Neural cell (in vitro differentiated cells): ENCODE results near the gene SGSH. TPM values are rescaled to one million over a fixed set of nuclear protein-coding genes. Genes with fewer than 3 reads are reported as not detected.

Experiments used
- H2AFZ ChIP-seq: fragments of 200-600, 300-800 bp; sonication (generic), shearing (Covaris generic); 2 replicates; pipeline ENCODE4 v1.6.0; 2014; ENCODE audit warnings: low read depth, mild to moderate bottlenecking, antibody characterized with exemption, low read length, moderate library complexity
- H3F3A ChIP-seq: fragments of 200-600 bp; shearing (Covaris generic); 2 replicates; pipeline ENCODE4 v1.6.1; 2016; ENCODE audit warnings: mild to moderate bottlenecking, moderate library complexity, mixed read lengths, antibody characterized with exemption, low read length; ENCODE audit not compliant: insufficient read depth, poor library complexity, severe bottlenecking
- H3K27ac ChIP-seq: fragments of 200-600, 300-800 bp; sonication (generic), shearing (Covaris generic); 2 replicates; pipeline ENCODE4 v1.5.1; 2014; ENCODE audit warnings: mild to moderate bottlenecking, low read length, moderate library complexity
- H3K27me3 ChIP-seq: fragments of 300-800, 200-600 bp; sonication (generic), shearing (Covaris generic); 2 replicates; pipeline ENCODE4 v1.6.0; 2014; ENCODE audit warnings: mild to moderate bottlenecking, low read depth, low read length, moderate library complexity; ENCODE audit not compliant: insufficient read depth
- H3K36me3 ChIP-seq: fragments of 300-800, 200-600 bp; sonication (generic), shearing (Covaris generic); 2 replicates; pipeline ENCODE4 v1.5.1; 2014; ENCODE audit warnings: mild to moderate bottlenecking, antibody characterized with exemption, low read length, moderate library complexity; ENCODE audit not compliant: insufficient read depth
- H3K4me2 ChIP-seq: fragments of 300-800, 200-600 bp; sonication (generic), shearing (Covaris generic); 2 replicates; pipeline ENCODE4 v1.6.0; 2014; ENCODE audit warnings: mild to moderate bottlenecking, low read length
- H3K4me3 ChIP-seq: fragments of 300-800, 200-600 bp; sonication (generic), shearing (Covaris generic); 2 replicates; pipeline ENCODE4 v1.5.1; 2014; ENCODE audit warnings: mild to moderate bottlenecking, low read length, moderate library complexity
- H3K79me2 ChIP-seq: fragments of 200-600 bp; shearing (Covaris generic); replicated peaks from 2 replicates; pipeline ENCODE4 v1.6.0; 2014; ENCODE audit warnings: mild to moderate bottlenecking, low read length, moderate library complexity; ENCODE audit not compliant: insufficient read depth
- H3K9ac ChIP-seq: fragments of 300-800, 200-600 bp; sonication (generic), shearing (Covaris generic); 2 replicates; pipeline ENCODE4 v1.6.1; 2016; ENCODE audit warnings: mild to moderate bottlenecking, low read length, mixed read lengths
- H3K9me2 ChIP-seq: fragments of 200-600 bp; shearing (Covaris generic); 2 replicates; pipeline ENCODE4 v1.6.1; 2016; ENCODE audit warnings: mild to moderate bottlenecking, low read length, mixed read lengths; ENCODE audit not compliant: insufficient read depth
- H3K9me3 ChIP-seq: fragments of 200-600, 300-800 bp; sonication (generic), shearing (Covaris generic); 2 replicates; pipeline ENCODE4 v1.6.1; 2016; ENCODE audit warnings: mild to moderate bottlenecking, mixed run types, low read length, moderate library complexity, mixed read lengths
- H4K20me1 ChIP-seq: fragments of 200-600 bp; shearing (Covaris generic); 2 replicates; pipeline ENCODE4 v1.6.1; 2016; ENCODE audit warnings: mild to moderate bottlenecking, mixed run types; ENCODE audit not compliant: insufficient read depth
- EP300 ChIP-seq: fragments of 450-650 bp; conservative IDR thresholded peaks from 2 replicates; pipeline ENCODE4 v1.6.1; 2014; ENCODE audit warnings: antibody characterized with exemption, mild to moderate bottlenecking, moderate library complexity; ENCODE audit not compliant: poor library complexity, severe bottlenecking
- EZH2 ChIP-seq: fragments of 200-600, 300-800 bp; shearing (Covaris generic), sonication (generic); IDR thresholded peaks from 2 replicates; pipeline ENCODE4 v1.6.1; 2014; ENCODE audit warnings: antibody characterized with exemption, low read length, borderline replicate concordance, mild to moderate bottlenecking; ENCODE audit not compliant: insufficient read depth, poor library complexity, severe bottlenecking
- MXI1 ChIP-seq: fragments of 450-650 bp; conservative IDR thresholded peaks from 2 replicates; pipeline ENCODE4 v1.6.1; 2014; ENCODE audit warnings: antibody characterized with exemption, mild to moderate bottlenecking; ENCODE audit not compliant: poor library complexity, severe bottlenecking
- POLR2AphosphoS5 ChIP-seq: IDR thresholded peaks from 2 replicates; pipeline ENCODE4 v1.6.1; 2012
- RAD21 ChIP-seq: fragments of 450-650 bp; conservative IDR thresholded peaks from 2 replicates; pipeline ENCODE4 v1.6.1; 2014; ENCODE audit warnings: antibody characterized with exemption, mild to moderate bottlenecking, moderate library complexity
- SMC3 ChIP-seq: fragments of 450-650 bp; conservative IDR thresholded peaks from 2 replicates; pipeline ENCODE4 v1.6.1; 2014; ENCODE audit warnings: antibody characterized with exemption, mild to moderate bottlenecking, moderate library complexity; ENCODE audit not compliant: poor library complexity
- TAF1 ChIP-seq: IDR thresholded peaks from 2 replicates; pipeline ENCODE4 v1.6.1; 2012; ENCODE audit warnings: low read depth
- polyA plus RNA-seq: library from polyadenylated mRNA; depleted of rRNA; stranded (reverse); fragments of >200 nt; gene quantifications from 2 replicates; pipeline ENCODE4 v1.2.3, GENCODE V29; 2014
- TF ChIP-seq, protein P1 (sequence below): fragments of 450-650 bp; IDR thresholded peaks from 2 replicates; pipeline ENCODE4 v1.5.1; 2014; ENCODE audit warnings: antibody characterized with exemption, mild to moderate bottlenecking, moderate library complexity; ENCODE audit not compliant: poor library complexity, severe bottlenecking
- TF ChIP-seq, protein P2 (sequence below): IDR thresholded peaks from 2 replicates; pipeline ENCODE4 v1.6.1; 2012; ENCODE audit warnings: borderline replicate concordance

Gene SGSH
- polyA plus RNA-seq, 1 donor from 2014 or later = 8.0 TPM

DNA sequence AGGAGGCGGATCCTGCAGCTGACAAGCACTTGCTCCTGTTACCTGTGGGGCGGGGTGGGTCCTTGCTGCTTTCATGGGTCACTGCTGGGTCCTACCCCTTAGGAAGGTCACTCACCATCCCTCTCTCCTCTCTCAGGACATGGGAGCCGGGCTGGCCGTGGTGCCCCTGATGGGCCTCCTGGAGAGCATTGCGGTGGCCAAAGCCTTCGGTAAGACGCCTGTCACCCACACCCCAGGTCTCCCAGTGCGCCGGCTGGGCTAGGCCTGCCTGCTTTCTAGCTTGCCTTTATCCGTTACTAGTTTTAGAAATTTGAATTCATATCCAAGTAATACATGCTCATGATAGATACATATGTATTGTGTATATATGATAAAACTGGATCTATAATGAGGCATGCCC, 17.3 kb upstream of the SGSH start:
- no peak overlapping the region for H2AFZ ChIP-seq
- no peaks in the 10 kb centered on the region for H3K36me3 ChIP-seq
- H3K9me2 ChIP-seq = no peaks in the 10 kb centered on the region
- no peaks in the 10 kb centered on the region for H3K27me3 ChIP-seq
- H4K20me1 ChIP-seq = no peaks in the 10 kb centered on the region
- H3K27ac ChIP-seq = no peak overlapping the region
- no peaks in the 10 kb centered on the region for H3F3A ChIP-seq
- no peak overlapping the region for H3K4me2 ChIP-seq
- TF ChIP-seq EP300 (no peak), TAF1 (no peak), POLR2AphosphoS5 (no peak), MXI1 (no peak), EZH2 (no peak), SMC3 (no peak), RAD21 (no peak)
- TF ChIP-seq, protein P1, sequence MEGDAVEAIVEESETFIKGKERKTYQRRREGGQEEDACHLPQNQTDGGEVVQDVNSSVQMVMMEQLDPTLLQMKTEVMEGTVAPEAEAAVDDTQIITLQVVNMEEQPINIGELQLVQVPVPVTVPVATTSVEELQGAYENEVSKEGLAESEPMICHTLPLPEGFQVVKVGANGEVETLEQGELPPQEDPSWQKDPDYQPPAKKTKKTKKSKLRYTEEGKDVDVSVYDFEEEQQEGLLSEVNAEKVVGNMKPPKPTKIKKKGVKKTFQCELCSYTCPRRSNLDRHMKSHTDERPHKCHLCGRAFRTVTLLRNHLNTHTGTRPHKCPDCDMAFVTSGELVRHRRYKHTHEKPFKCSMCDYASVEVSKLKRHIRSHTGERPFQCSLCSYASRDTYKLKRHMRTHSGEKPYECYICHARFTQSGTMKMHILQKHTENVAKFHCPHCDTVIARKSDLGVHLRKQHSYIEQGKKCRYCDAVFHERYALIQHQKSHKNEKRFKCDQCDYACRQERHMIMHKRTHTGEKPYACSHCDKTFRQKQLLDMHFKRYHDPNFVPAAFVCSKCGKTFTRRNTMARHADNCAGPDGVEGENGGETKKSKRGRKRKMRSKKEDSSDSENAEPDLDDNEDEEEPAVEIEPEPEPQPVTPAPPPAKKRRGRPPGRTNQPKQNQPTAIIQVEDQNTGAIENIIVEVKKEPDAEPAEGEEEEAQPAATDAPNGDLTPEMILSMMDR = no peak
- TF ChIP-seq, protein P2, sequence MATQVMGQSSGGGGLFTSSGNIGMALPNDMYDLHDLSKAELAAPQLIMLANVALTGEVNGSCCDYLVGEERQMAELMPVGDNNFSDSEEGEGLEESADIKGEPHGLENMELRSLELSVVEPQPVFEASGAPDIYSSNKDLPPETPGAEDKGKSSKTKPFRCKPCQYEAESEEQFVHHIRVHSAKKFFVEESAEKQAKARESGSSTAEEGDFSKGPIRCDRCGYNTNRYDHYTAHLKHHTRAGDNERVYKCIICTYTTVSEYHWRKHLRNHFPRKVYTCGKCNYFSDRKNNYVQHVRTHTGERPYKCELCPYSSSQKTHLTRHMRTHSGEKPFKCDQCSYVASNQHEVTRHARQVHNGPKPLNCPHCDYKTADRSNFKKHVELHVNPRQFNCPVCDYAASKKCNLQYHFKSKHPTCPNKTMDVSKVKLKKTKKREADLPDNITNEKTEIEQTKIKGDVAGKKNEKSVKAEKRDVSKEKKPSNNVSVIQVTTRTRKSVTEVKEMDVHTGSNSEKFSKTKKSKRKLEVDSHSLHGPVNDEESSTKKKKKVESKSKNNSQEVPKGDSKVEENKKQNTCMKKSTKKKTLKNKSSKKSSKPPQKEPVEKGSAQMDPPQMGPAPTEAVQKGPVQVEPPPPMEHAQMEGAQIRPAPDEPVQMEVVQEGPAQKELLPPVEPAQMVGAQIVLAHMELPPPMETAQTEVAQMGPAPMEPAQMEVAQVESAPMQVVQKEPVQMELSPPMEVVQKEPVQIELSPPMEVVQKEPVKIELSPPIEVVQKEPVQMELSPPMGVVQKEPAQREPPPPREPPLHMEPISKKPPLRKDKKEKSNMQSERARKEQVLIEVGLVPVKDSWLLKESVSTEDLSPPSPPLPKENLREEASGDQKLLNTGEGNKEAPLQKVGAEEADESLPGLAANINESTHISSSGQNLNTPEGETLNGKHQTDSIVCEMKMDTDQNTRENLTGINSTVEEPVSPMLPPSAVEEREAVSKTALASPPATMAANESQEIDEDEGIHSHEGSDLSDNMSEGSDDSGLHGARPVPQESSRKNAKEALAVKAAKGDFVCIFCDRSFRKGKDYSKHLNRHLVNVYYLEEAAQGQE = no peak
- no peak overlapping the region for H3K4me3 ChIP-seq
- H3K9me3 ChIP-seq = no peaks in the 10 kb centered on the region
- no peak overlapping the region for H3K9ac ChIP-seq
- H3K79me2 ChIP-seq = no peaks in the 10 kb centered on the region

DNA sequence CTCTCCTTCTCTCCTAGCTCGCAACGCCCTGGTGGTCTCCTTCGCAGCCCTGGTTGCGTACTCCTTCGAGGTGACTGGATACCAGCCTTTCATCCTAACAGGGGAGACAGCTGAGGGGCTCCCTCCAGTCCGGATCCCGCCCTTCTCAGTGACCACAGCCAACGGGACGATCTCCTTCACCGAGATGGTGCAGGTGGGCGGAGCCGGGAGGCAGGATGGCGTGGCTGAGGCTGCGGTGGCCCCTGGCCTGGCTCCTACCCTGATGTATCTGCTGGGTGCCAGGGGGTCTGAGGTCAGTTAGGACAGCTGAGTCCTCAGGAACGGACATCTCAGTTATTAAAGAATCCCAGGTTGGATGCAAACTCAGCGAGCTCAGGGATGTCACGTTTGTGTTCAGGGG, 16.8 kb upstream of the SGSH start:
- Histone ChIP-seq H3K27ac (no peak overlapping the region), H3K36me3 (no peaks in the 10 kb centered on the region), H3K4me3 (no peak overlapping the region), H3K4me2 (no peak overlapping the region), H3K9me2 (no peaks in the 10 kb centered on the region), H4K20me1 (no peaks in the 10 kb centered on the region), H3K9me3 (no peaks in the 10 kb centered on the region), H3K79me2 (no peaks in the 10 kb centered on the region), H3F3A (no peaks in the 10 kb centered on the region), H3K9ac (no peak overlapping the region), H3K27me3 (no peaks in the 10 kb centered on the region), H2AFZ (no peak overlapping the region)
- TF ChIP-seq MXI1 = no peak
- no peak for TF ChIP-seq POLR2AphosphoS5
- TF ChIP-seq RAD21 = no peak
- TF ChIP-seq TAF1 = no peak
- TF ChIP-seq EZH2 = no peak
- no peak for TF ChIP-seq EP300
- TF ChIP-seq, protein P1 = no peak
- TF ChIP-seq SMC3 = no peak
- TF ChIP-seq, protein P2 = no peak
